ENCODE data around the gene DDIT3. TPM values are rescaled to one million over a fixed set of nuclear protein-coding genes. Genes with fewer than 3 reads are reported as not detected.

Gene DDIT3
- total RNA-seq, 4 donors from 2014 or later, result 23.3 to 68.8 (median 45.1) TPM

DNA sequence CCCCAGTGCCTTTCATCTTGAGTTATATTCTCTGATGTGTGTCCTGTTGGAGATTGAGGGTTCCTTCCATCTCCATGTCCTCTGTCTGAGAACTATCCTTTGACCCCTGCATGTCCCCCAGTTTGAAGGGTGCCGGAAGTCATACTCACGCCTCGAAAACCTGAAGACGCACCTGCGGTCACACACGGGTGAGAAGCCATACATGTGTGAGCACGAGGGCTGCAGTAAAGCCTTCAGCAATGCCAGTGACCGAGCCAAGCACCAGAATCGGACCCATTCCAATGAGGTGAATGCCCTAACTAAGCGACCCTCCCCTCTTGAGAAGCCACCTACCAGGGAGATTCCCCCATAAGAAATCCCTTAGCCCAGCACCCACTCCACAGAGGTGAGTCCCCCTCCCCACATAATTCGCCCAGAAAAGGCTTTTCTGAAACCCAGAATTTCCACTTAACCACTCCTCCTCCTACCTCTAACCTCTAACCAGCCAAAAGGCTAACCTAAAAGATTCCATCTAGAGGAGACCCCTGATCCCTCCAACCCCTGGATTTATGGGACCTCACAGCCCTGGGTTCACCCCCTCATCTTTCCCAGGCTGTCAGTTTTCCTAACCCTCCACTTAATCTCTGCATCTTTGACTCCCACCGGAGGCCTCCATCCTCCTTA, 53.0 kb downstream of the DDIT3 start:
- TF ChIP-seq, protein P1, sequence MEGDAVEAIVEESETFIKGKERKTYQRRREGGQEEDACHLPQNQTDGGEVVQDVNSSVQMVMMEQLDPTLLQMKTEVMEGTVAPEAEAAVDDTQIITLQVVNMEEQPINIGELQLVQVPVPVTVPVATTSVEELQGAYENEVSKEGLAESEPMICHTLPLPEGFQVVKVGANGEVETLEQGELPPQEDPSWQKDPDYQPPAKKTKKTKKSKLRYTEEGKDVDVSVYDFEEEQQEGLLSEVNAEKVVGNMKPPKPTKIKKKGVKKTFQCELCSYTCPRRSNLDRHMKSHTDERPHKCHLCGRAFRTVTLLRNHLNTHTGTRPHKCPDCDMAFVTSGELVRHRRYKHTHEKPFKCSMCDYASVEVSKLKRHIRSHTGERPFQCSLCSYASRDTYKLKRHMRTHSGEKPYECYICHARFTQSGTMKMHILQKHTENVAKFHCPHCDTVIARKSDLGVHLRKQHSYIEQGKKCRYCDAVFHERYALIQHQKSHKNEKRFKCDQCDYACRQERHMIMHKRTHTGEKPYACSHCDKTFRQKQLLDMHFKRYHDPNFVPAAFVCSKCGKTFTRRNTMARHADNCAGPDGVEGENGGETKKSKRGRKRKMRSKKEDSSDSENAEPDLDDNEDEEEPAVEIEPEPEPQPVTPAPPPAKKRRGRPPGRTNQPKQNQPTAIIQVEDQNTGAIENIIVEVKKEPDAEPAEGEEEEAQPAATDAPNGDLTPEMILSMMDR (IDR thresholded peaks at IDR 0.05; ENCODE audit: low read depth), result no peak

Small RNA genes within 50 kb of the gene (small RNA-seq; reads per million reads assigned to genes)
- not detected for gene MIR616

Other genes starting within 250 kb of the DDIT3 start
- gene R3HDM2, start 89.5 kb downstream of the DDIT3 start, total RNA-seq, result 10 to 100 TPM; 48.2 to 51.2 (median 48.7) TPM
- not detected for gene INHBC, start 85.7 kb downstream of the DDIT3 start, total RNA-seq
- not detected for gene INHBE, start 65.2 kb downstream of the DDIT3 start, total RNA-seq
- gene GLI1, start 60.7 kb downstream of the DDIT3 start, total RNA-seq, result 1 to 10 TPM in 3 of 4 donors, not detected in 1; 1.5 to 3.7 (median 2.9) TPM
- 10 to 100 TPM; 16.6 to 50.1 (median 24.7) TPM for gene ARHGAP9, start 40.6 kb downstream of the DDIT3 start, total RNA-seq
- gene MARS1, start 32.4 kb downstream of the DDIT3 start, total RNA-seq, result 10 to 100 TPM; 43.4 to 86.9 (median 47.5) TPM
- 10 to 100 TPM; 14.8 to 41.4 (median 16.8) TPM for gene MBD6, start 2.3 kb upstream of the DDIT3 start, total RNA-seq
- gene DCTN2, start 26.7 kb upstream of the DDIT3 start, total RNA-seq, result 100 to 1,000 TPM in 3 of 4 donors, 10 to 100 TPM in 1; 78.6 to 161 (median 131) TPM
- under 1 TPM in 2 of 4 donors, not detected in 2; 0.17 to 0.38 TPM for gene KIF5A, start 29.5 kb upstream of the DDIT3 start, total RNA-seq
- gene PIP4K2C, start 70.7 kb upstream of the DDIT3 start, total RNA-seq, result 10 to 100 TPM; 10.7 to 13.2 (median 11.9) TPM
- gene DTX3, start 84.3 kb upstream of the DDIT3 start, total RNA-seq, result 1 to 10 TPM; 1.8 to 4.8 (median 4.0) TPM
- 10 to 100 TPM in 1 of 4 donors, 1 to 10 TPM in 3; 2.1 to 13.6 (median 8.9) TPM for gene ARHGEF25, start 90.9 kb upstream of the DDIT3 start, total RNA-seq
- gene B4GALNT1, start 112.7 kb upstream of the DDIT3 start, total RNA-seq, result 1 to 10 TPM in 1 of 4 donors, under 1 TPM in 3; 0.17 to 3.4 (median 0.49) TPM
- gene OS9, start 173.6 kb upstream of the DDIT3 start, total RNA-seq, result 100 to 1,000 TPM; 120 to 390 (median 277) TPM
- 1 to 10 TPM in 3 of 4 donors, under 1 TPM in 1; 0.49 to 2.8 (median 2.0) TPM for gene AGAP2, start 218.2 kb upstream of the DDIT3 start, total RNA-seq
- gene TSPAN31, start 224.5 kb upstream of the DDIT3 start, total RNA-seq, result 100 to 1,000 TPM in 1 of 4 donors, 10 to 100 TPM in 3; 52.8 to 116 (median 62.2) TPM
- gene CDK4, start 231.8 kb upstream of the DDIT3 start, total RNA-seq, result 100 to 1,000 TPM in 1 of 4 donors, 10 to 100 TPM in 3; 66.3 to 104 (median 83.6) TPM
- 10 to 100 TPM in 1 of 4 donors, 1 to 10 TPM in 3; 4.2 to 10.5 (median 5.2) TPM for gene MARCHF9, start 234.6 kb upstream of the DDIT3 start, total RNA-seq
- under 1 TPM in 2 of 4 donors, not detected in 2; 0.17 to 0.44 TPM for gene CYP27B1, start 246.6 kb upstream of the DDIT3 start, total RNA-seq